OCI-LY7 (cell line): ENCODE measurements around the gene SEMA3C.

Source experiments
- CTCF ChIP-seq: fragments of 200-600 bp; sonication (generic); conservative IDR thresholded peaks from 2 replicates; pipeline ENCODE4 v1.5.1; 2014; ENCODE audit warnings: mild to moderate bottlenecking, antibody characterized with exemption, low read length, moderate library complexity, mixed read lengths
- EZH2phosphoT487 ChIP-seq: fragments of 200-600 bp; sonication (generic); IDR thresholded peaks from 2 replicates; pipeline ENCODE4 v1.6.1; 2018; ENCODE audit warnings: low read depth, borderline replicate concordance, mild to moderate bottlenecking, mixed run types, antibody characterized with exemption, low read length, moderate library complexity, mixed read lengths

DNA sequence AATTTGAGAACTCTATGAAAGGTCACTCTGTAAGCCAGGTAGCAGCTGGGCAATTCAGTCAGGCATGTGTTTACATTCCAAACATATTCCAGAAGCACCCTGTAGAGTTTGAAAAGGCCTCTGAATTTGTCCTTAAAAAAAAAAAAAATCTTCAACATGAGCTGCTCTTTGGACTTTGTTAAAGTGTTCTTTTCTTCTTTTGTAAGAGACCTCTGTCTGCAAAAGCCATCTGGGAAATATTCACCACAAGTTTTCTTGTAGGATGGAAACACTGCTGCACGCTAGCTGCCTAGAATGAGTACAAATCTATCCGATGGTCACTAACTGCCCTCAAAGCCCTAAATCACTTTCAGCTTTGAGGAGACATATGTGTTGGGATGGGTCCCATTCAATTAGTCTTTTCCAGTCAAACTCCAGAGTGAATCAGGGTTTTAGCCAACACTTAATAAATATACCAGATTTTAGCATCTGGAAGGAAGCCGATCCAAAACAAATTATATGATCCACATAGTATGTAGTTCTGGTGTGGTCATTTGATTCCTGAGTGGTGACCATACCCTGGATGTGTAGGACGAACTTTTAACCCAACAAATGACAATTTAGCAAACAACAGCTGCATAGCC, 194.5 kb downstream of the SEMA3C start:
- no peak for TF ChIP-seq CTCF
- no peak for TF ChIP-seq EZH2phosphoT487
